Skeletal muscle cell (primary cell): ENCODE results near the gene SLC29A1.
"Not testable (repeated sequence)": the region's sequence is repeated elsewhere in the genome, so short reads cannot be mapped to it uniquely, and the experiment has no call there.

Source experiments
- DNase-seq: peaks from one replicate; pipeline ENCODE4 v3.0.0-alpha.2; 2010; ENCODE audit warnings: low read depth
- H3K4me3 ChIP-seq: 2 replicates; pipeline ENCODE4 v1.5.1; 2011; ENCODE audit warnings: low read depth, mild to moderate bottlenecking, control low read depth, low read length, moderate library complexity

SLC29A1 gene

DNA sequence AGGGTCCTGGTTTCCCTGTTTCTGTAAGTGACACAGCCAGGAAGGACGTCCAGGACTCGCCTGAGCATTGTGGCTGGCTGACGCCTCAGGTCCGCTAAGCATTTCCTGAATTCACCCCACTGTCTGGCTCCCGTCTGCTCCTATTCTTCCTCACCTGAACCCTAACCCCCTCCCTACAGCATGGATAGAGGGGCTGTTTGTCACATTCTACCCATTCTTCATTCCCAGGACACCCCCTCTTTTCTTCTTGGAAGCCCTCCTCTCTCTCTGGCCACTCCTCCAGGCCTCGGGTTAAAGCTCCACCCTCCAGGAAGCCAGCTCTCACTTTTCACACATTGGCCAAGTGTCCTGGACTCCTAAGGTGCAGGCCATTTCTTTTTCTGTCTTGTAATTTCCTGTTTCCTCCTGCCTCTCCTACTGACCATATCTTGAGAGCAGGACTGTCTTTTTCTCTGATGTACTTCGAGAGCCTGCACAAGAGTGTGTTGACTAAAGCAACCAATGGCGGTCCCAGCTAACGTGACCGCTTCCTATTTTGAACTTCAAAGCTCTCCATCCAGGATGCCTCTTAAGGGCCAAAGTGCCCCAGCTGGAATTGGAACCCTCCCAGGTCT is 30.9 kb upstream of the SLC29A1 start:
- H3K4me3 ChIP-seq: no peak overlapping the region
- DNase-seq: no peak

DNA sequence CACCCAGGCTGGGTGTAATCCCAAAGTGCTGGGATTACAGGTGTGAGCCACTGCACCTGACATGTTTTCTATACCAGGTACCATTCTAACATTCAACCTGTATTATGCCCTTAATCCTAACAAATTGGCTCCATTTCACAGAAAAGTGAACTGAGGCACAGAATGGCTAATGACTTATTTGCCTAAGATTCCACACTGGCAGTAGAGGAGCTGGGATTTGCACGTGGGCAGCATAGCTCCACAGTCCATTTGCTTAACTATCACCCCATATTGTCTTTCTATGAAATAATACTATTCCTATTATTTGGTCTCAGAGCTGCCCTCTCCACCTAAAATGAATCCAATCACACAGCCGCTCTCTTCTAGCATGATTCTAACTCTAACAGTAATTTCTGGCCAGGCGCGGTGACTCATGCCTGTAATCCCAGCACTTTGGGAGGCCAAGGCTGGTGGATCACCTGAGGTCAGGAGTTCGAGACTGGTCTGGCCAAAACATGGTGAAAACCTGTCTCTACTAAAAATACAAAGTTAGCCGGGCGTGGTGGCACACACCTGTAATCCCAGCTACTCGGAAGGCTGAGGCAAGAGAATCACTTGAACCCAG is 30.0 kb upstream of the SLC29A1 start:
- no peak for DNase-seq

DNA sequence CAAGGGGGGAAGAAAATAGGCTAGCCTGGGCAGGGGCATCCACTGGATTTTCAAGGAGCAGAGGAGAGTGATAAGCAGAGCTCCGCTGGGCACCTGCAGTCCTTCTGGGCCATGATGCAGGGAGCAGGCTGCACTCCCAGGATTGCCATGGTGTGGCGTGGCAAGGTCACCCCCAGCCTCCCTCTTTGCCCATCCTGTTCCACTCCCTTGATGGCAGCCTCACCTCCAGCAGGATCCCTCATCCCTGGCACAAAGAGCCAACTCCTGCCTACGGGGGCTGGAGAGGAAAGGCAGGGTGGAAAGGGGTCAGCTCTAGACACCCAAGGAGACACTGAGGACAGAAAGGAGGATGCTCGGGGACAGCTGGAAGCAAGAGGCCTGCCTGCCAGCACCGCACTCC is 29.1 kb upstream of the SLC29A1 start:
- no peak overlapping the region for H3K4me3 ChIP-seq
- DNase-seq: no peak

More for the DNA sequence above, 30.0 kb upstream of the SLC29A1 start:
- H3K4me3 ChIP-seq: no peak overlapping the region

DNA sequence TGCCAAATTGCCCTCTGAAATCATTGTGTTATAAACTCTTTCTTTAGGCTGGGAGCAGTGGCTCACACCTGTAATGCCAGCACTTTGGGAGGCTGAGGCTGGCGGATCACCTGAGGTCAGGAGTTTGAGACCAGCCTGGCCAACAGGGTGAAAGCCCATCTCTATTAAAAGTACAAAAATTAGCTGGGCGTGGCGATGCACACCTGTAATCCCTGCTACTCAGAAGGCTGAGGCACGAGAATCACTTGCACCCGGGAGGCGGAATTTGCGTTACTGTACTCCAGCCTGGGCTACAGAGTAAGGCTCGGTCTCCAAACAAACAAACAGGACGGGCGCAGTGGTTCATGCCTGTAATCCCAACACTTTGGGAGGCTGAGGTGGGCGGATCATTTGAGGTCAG is 27.0 kb upstream of the SLC29A1 start:
- DNase-seq, H3K4me3 ChIP-seq: not testable (repeated sequence)

DNA sequence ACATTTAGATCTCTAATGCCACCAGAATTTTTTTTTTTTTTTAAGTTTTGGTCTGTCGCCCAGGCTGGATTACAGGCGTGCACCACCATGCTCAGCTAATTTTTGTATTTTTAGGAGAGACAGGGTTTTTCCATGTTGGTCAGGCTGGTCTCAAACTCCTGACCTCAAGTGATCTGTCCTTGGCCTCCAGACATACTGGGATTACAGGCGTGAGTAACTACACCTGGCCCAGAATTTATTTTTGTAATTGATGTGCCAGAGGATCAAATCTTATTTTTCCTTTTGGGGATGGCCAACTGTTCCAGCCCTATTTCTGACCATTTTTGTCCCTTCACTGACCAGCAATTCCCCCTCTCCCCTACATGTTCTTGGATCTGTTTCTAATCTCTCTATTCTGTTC is 24.7 kb upstream of the SLC29A1 start:
- H3K4me3 ChIP-seq: no peak overlapping the region

DNA sequence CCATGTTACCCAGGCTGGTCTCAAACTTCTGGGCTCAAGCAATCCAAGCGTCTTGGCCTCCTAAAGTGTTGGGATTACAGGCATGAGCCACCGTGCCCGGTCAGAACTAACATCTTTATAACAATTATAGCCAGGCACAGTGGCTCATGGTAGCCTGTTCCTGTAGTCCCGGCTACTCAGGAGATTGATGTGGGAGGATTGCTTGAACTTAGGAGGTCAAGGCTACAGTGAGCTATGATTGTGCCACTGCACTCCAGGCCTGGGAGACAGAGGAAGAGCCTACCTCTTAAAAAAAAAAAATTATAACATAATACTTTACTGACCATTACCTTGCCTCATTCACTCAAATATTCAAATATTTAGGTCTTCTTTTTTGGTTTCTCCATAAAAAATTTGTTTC is 23.5 kb upstream of the SLC29A1 start:
- no peak overlapping the region for H3K4me3 ChIP-seq
- no peak for DNase-seq

More for the DNA sequence above, 24.7 kb upstream of the SLC29A1 start:
- DNase-seq: no peak

DNA sequence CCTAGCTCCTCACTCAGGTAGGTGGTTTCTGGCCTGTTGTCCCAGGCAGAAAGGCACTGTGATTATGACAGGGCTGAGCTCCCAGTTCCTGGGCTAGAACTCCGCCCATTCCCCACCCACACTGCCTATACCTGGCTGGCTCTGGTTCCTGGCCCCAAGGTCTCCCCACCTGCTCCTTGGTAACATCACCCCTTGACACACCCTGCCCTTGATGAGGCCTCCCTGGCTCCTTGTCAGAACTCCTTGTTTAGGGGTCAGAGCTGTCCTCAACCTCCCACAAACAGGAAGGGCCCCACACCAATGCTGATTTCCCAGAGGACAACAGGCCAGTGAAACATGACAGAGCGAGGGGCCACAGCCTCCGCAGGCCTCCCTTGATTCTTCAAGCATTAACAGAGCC is 22.2 kb upstream of the SLC29A1 start:
- no peak overlapping the region for H3K4me3 ChIP-seq
- DNase-seq: no peak

DNA sequence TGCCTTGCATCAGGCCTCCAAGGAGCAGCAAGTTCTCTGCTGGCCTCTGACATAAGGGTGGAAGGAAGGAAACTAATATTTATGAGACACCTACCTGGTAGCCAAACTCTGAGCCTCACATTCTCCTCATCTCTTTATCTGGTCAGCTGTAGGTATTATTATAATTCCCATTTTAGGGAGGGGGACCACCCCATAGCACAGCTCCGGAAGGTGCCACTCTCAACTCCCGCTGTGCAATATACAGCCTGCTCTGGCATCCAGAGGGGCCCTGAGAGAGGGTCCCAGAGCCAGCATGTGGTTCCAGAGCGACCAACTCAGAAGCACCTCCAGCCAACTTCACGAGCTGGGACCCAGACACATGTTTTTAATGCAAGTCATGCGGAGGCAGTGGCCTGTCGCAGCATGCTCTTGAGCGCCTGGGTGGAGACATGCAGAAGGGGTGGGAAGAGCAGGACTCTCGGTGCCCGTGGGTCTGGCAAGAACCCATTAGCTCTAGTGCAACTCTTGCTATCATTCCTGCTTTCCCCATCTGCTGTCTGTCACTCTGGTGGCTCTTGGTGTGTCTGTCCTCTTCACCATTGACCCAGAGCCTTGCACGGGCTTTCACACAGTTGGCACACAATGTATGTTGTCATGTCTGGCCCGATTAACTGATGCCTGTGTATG is 21.6 kb upstream of the SLC29A1 start:
- H3K4me3 ChIP-seq: no peak overlapping the region
- DNase-seq: no peak

DNA sequence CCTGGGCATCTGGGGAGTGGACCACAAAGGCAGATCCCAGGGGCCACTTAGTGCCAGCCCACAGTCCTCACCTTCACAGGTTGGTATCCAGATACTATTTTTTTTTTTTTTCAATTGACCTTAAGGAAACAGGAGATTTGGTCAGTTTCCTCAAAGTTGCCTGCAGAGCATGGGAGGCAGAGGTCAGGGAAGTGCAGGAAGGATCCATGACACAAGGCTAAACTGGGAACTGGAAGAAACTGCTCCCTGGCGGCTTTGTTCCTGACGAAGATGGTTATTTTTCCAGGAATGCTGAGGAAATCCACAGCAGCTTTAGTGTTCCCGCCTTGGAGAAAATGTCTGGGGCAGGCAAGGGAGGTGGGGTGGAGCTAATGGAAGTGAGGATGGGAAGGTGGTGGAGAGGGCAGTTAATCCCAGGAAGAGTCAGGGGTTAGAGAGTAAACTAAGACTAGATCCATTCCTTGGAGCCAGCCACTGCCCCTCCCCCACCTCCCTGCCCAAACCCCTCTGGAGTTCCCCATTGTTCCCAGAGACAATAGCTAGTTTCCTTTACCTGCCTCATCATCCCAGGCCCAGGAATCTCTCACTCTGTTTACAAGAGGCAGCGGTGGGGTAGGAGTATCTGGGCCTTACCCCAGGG is 20.9 kb upstream of the SLC29A1 start:
- no peak overlapping the region for H3K4me3 ChIP-seq
- DNase-seq: no peak

DNA sequence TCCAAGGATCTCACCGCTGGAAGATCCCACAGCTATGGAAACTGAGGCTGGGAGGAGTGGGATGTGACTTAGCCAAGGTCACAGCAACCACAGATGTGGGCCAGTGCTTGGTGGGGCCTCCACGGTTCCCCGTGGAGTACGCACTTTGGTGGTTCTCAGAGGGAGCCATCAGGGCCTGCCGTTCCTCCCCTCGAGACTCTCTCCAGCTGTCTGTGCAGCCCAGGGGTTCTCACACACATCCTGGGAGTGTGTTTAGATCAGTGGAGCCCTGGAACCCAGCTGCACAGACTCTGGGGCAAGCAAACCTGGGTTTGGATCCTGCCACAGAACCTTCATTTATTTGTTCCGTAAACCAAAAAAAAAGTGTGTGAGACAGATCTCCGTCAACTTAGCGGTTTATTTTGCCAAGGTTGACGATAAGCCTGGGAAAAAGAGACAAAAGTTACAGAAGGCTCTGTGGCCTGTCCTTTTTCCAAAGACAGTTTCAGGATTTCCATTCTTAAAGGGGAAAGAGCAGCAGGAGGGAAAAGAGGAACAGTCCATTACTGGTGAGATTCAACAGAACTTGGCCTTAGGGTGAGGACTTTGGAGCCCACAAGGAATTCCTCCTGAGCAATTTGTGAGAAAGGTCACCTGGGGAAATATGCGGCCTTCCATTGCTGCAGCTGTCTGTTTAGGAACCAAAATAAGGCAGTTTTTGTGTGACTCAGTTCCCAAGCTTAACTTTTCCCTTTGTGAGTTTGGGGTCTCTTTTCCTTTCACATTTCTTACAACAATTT is 20.2 kb upstream of the SLC29A1 start:
- no peak for DNase-seq
- no peak overlapping the region for H3K4me3 ChIP-seq

DNA sequence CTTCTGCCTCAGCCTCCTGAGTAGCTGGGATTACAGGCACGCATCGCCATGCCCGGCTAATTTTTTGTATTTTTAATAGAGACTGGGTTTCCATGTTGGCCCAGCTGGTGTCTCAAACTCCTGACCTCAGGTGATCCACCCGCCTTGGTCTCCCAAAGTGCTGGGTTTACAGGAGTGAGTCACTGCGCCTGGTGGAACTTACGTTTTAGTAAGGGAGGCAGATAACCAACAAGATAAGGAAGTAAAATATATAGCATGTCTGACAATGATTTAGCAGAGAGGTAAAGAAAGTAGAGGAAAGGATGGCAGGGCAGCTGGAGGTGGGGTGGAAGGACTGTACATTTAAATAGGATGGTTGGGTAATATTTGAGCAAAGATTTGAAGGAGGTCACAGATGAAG is 19.4 kb upstream of the SLC29A1 start:
- DNase-seq: no peak
- no peak overlapping the region for H3K4me3 ChIP-seq

DNA sequence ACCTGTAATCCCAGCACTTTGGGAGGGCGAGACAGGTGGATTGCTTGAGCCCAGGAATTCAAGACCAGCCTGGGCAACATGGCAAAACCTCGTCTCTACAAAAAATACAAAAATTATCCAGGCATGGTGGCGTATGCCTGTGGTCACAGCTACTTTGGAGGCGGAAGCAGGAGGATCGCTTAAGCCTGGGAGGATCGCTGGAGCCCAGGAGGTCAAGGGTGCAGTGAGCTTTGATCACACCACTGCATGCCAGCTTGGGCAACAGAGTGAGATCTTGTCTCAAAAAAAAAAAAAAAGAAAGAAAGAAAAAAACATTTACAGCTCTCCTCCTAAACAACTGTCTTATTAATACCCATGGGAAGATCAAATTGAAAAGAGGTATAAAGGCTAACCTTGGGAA is 15.4 kb upstream of the SLC29A1 start:
- H3K4me3 ChIP-seq: no peak overlapping the region
- DNase-seq: no peak

DNA sequence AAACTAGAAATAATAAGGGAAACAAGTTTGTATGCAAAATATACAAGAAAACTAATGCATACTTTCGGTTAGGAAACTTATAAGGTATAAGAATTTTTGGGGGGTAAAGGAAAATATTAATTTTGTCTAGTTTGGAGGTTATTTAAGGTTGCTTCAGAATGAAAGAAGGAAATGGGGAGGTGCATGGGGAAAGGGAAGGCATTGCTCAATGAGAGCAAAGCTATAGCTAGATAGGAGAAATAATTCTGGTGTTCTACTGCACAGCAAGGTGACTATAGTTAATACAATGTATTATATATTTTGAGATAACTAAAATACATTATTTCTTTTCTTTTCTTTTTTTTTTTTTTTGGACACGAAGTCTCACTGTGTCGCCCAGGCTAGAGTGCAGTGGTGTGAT is 12.1 kb upstream of the SLC29A1 start:
- no peak overlapping the region for H3K4me3 ChIP-seq
- DNase-seq: no peak

DNA sequence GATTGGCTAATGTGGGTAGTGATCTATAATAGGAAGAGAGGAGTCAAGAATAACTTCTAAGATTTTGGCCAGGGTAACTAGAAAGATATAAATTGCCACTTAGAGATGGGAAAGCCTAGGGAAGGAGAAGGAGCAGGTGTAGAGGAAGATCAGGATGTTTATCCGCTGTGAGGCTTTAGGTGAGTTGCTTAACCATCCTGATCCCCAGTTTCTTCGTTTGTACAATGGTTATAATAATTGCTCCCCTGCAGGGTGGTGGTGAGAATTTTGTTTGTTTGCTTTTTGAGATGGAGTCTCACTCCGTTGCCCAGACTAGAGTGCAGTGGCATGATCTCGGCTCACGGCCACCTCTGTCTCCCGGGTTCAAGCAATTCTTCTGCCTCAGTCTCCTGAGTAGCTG is 9.1 kb upstream of the SLC29A1 start:
- H3K4me3 ChIP-seq: no peak overlapping the region
- no peak for DNase-seq

DNA sequence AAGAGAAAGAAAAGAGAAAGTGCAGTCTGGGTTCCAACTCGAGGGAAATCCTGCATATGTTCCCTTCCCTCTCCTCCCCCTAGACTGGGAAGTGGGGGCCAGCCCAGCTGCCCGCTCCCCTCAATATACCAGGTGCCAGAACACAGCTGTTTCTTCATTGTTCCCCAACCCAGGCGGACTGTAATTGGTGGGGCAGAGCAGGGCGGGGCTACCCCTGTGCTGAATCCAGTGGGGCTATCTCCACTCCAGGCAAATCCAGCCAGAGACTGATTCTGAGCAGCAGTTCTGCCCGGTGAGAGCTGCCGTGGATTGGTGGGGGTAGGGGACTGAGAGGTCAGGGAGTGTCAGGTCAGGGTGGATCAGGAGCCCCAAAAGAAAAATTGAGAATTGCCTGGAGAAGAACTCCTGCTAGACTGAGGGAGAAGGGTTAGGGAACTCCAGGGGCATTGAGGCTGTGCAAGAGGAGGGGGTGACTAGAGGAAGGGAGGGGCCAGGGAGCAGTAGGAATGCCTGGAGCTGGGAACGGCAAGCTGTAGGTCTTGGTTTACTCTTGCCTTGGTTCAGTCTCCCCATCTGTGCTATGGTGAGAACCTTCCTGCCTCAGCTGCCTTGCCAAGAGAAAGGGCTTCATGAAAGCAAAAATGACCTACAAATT is 6.6 kb upstream of the SLC29A1 start, which contains the start of gene MYMX:
MYMX (plus strand) TSS at position 250 of the 655 bp plus-strand sequence. CDS start 546 bp downstream, outside the sequence.
- DNase-seq: no peak
- H3K4me3 ChIP-seq: peak within 1 kb of the TSS; percentile 46

DNA sequence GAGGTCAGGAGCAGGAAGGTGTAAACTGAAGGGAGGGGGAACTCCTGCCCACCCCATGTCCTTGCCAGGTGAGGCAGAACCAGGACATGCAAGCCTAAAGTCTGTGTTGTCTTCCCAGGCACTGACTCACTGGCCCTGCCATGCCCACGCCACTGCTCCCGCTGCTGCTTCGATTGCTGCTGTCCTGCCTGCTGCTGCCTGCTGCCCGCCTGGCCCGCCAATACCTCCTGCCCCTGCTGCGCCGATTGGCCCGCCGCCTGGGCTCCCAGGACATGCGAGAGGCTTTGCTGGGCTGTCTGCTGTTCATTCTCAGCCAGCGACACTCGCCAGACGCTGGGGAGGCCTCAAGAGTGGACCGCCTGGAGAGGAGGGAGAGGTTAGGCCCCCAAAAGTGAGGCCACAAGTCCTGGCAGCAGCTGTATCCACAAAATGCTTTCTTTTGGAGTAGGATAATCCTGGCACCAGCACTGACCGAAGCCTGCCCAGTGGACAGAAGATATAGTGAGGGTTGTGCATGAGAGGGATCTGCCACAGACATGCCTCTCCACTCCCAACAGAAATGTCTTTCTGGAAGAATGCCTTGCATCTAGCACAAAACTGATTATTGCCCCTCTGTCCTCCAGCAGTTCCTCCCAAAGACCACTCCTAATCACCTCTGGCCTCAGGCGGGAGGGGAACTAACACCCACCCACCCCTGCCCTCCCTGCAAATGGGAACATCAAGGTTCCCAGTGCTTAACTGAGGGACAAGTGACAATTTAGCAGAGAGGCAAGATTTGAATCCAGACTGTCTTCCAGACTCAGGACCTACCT is 5.9 kb upstream of the SLC29A1 start:
- H3K4me3 ChIP-seq: peak overlapping the region; percentile 46
- DNase-seq: no peak

DNA sequence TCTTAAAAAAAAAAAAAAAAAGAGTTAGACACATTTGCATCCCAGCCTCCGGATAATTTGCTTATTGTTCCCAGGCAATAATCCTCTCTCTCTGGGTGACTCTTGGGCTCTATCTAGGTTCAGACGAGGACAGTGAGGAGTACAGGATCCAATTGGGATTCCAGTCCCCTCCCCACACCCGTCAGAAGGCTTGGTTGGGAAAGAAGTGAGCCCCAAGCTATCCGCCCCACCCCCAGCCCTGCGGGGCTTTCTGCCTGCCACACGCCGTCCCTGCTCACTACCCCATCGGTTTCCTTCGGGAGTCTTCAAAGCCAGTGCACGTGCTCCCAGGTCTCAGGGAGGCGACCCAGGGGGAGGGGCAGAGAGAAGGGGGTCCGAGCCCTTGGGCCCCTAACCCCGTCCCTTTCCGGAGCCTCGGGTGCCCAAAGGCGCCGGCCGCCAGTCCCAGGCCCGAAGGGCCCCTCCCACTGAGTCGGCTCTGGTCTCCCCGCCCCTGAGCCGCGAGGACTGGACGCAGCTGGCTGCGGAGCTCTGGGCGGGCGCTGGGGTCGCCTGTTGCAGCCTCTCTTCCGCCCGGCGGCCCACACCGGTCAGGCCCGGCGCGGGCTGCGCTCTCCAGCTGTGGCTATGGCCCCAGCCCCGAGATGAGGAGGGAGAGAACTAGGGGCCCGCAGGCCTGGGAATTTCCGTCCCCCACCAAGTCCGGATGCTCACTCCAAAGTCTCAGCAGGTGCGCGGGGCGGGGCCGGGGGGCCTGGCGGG is 4.2 kb upstream of the SLC29A1 start:
- DNase-seq: no peak
- peak overlapping the region; percentile 46 for H3K4me3 ChIP-seq
